DMS53 (cell line): Measurements from ENCODE around the gene WWOX.

Experiments used
- DNase-seq: peaks from one replicate; lab custom pipeline; 2025; lab: John Stamatoyannopoulos, UW

Gene WWOX

DNA sequence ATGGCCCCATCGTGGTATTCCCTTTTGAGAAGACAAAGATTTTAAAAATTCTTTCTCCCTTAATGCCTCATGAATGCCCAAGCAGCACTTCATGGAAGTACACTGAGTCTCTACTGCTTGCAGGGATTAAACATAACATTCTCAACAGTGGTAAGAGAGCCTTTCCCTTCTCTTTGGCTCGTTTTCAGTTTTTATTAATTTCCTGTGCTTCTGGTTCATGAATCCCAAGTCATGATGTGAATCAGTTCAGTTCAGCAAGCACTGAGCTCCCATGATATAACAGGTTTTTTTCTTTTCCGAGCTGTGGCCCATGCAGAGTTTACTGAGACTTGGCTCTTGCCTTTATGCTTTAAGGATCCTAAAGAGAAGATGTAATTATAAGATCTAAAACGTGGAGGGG lies 175.3 kb downstream of the WWOX start:
- DNase-seq: no peak

- no peak for DNase-seq
Observed at GRCh38 chr16:78275420-78275819, 176.0 kb downstream of the WWOX start.

GRCh38 chr16:78277321-78278055 lies 178.0 kb downstream of the WWOX start:
- no peak for DNase-seq

DNA sequence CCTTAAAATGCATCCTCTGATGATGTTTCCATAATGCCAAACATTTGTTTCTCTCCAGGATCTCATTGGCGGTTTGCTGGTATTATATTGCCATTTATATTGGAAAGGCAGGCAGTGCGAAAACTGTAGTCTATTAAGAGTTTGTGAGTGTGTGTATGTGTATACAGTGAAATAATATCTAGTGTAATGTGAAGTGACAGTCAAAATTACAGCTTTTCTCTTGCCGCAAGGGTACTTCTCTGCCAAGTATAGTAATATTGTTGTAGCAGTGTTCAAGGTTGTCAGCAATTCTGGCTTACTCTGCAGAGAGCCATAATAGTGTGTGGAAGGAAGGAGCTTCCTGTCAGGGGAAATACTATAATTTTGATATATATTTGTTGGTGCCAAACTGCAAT lies 178.6 kb downstream of the WWOX start:
- no peak for DNase-seq

DNA sequence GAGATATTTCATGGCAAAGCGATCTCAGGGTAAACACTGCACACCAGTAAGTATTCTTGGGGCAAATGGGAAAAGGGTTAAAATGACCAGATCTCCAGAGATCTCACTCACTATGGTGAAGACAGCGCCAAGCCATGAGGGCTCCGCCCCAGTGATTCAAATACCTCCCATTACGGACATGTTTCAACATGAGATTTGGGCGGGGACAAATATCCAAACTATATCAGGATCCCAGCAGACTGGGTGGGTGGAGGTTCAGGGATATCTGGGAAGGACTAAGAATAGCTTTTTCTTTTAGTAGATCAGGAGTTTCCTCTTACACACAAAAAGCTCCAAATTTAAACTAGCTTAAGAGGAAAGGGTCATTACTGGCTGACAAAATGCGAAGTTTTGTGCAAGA lies 181.7 kb downstream of the WWOX start:
- no peak for DNase-seq

DNA sequence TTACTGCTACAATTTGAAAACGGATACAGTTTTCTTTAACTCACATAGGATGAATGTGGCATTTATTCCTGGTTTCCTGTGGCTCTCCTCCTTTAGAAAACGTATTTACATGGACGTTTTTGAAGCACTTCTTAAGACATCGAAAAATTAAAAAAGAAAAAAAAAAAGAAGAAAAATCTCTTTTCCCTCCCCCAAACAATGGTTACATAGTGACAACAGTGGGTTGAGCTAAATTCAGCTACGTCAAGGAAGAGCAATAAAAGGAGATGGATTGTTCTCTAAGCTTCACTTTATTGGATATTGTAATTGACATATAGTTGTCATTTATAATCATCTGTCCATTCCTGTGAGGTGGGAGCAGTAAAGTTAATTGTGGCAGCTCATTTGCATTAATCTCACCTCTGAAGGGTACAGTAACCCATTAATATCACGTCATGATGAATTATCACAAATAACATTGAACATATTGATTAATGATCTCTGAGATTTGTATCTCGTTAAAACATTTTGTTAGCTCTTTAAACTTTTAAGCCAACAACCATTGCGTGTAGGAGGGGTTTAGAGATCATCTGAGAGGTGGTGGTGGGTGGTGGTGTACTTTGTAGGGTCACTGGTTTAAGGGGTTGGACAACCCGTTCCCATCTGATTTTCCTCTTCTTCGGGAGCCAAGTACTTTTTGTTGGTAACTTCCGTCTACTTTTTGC lies 184.2 kb downstream of the WWOX start:
- no peak for DNase-seq

DNA sequence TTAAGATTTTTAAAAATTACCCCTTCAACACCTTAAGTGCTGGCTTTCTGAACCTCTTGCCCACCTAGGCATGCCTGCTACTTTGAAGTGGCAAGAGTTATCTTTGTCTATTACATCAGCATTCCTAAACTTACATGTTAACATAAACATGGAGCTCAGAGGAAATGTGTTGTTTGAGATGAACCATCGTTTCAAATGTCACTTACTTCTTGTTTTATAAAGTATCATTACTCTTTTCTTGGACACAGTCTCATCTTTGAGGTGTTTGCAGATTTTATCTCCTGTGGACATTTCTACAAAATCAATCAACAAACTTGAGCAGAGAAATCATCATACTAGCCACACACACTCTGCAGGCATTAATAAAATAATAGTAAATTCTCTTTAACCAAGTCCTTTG lies 184.9 kb downstream of the WWOX start:
- no peak for DNase-seq

DNA sequence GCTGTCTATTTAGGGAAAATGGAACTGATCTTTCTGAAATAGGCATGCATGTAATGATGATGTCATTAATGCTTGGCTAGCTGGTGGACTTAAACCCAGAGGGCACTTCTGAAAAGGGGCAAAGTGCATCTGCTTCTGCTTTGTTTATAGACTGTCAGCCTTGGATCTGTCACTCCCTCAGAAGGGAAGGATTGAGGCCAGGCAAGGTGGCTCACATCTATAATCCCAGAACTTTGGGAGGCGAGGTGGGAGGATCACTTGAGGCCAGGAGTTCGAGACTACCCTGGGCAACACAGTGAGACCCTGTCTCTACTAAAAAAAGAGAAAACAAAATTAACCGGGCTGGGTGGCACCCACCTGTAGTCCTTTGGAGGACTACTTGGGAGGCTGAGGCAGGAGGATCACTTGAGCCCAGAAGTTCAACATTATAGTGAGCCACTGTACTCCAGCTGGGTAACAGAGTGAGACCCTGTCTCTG lies 185.5 kb downstream of the WWOX start:
- peak; percentile 67 for DNase-seq

GRCh38 chr16:78285437-78285922 lies 186.0 kb downstream of the WWOX start:
- no peak for DNase-seq

GRCh38 chr16:78286065-78286464 lies 186.6 kb downstream of the WWOX start:
- DNase-seq: no peak

DNA sequence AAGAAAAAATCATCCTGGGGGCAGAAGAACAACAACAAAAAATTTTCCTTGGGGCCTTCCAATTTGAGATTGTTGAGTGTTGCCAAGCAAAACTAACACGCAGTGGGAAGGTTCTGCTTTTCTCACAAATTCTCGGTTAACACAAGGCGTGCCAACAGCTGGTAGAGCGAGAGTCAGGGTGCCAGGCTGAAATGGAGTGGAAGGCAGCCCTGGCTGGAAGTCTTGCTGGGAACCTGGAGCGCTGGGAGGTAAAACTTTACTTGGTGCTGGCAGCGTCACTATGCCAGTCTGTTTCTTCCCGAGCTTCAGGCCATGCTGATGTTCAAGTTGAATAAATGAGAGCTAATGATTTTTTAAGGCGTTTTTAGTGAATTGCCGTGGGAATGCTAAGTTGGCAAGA lies 189.4 kb downstream of the WWOX start:
- peak; percentile 3 for DNase-seq

GRCh38 chr16:78289373-78289772 lies 189.9 kb downstream of the WWOX start:
- peak; percentile 29 for DNase-seq

- DNase-seq: peak; percentile 76
Observed at GRCh38 chr16:78289844-78290277, 190.4 kb downstream of the WWOX start.

DNA sequence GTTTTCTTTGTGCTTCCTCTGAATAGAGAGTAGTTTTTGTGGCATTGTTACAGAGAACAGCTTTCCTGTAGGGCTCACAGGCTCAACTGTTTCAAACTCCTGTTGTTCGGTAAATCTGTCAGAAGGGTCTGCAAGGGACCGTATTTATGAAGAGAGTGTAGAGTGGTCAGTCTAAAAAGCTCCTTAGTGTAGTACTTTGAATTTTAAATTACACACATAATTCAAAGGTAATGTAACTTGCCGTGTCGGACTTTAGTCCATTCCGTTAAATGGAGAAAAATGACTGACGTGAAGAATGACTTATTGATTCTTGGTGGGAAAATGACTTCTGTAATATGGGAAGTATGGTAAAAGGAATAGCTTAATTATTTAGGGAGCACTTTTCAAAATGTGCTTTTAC lies 190.9 kb downstream of the WWOX start:
- peak; percentile 61 for DNase-seq

DNA sequence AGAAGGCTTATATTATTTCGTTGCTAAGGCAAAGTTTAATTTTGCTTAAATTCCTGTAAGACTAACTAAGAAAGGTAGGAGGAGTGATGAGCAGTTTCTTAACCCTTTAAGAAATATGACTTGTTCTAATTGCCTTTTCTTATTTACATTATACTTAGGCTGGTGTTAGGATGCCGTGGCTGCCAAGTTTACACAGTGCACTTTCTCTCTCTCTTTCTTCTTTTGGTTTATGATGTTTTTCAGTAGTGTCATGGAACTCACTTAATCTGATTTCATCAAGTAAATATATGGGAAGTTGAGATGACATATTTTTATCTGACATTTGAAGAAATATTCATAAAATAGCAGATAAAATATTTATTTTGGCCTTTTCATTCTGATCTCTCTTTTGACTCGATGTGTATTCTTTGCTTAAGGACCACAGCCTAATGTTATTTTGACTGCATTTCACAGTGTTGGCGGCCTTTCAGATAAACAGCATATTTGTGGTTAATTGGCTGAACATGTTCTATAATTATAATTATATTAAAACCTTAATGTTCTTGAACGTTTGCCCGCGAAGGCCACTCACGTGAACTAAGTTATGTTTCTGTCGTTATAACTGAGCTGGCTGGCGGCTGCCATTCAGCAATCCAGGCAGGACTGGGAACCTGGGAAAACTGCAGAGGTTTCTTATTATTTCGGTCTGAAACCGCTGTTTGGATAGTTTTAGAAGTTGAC lies 191.6 kb downstream of the WWOX start:
- DNase-seq: peak; percentile 45

DNA sequence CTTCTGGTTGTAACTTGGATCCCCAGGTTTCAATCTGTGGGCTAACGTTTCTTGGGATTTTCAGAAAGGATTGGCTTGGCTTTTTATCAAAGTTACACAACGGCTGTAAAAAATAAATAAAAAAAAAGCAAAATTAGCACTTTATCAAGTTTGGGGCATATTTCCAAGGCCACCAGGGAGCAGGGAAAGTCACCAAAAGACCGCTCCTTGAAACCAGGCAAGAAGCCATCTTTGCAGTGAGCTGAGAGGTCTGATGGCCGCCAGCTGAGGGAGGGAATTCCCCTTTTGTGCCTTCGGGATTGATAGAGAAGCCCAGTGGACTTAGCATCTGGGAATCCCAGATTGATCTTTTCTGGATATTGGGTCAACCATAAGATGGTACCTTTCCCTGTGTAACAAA lies 192.2 kb downstream of the WWOX start:
- DNase-seq: peak; percentile 49

DNA sequence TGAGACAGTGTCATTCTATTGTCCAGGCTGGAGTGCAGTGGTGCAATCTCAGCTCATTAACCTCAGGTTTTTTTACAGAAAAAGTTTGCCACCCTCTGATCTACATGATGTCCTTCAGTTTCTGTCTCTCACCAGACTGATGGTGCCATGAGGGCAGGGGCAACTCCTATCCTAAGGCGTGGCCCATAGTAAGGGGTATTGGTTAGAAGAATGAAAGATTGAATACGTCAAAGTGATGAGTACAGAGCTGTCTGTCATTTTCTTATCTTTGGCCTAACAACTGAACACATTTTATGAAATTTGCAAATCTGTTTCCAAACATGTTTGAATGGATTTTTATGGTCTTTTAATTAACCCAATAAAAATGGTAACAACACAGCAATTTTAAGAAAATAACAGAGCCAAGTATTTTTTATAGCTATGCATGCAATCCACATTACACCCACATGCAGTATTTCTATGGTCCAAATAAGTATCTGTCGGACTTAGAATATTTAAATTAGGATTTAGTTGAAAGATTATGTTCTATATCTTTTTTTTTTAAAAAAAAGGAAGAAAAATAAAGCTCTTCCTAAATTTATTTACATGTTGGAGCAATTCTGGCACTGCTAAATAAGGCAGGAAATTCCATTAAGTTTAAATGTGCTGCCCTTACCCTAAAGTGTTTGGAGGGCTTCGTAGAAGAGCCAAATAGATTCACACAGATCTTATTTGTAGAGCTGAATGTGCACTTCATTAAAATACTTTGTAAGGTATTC lies 192.8 kb downstream of the WWOX start:
- DNase-seq: peak; percentile 30

DNA sequence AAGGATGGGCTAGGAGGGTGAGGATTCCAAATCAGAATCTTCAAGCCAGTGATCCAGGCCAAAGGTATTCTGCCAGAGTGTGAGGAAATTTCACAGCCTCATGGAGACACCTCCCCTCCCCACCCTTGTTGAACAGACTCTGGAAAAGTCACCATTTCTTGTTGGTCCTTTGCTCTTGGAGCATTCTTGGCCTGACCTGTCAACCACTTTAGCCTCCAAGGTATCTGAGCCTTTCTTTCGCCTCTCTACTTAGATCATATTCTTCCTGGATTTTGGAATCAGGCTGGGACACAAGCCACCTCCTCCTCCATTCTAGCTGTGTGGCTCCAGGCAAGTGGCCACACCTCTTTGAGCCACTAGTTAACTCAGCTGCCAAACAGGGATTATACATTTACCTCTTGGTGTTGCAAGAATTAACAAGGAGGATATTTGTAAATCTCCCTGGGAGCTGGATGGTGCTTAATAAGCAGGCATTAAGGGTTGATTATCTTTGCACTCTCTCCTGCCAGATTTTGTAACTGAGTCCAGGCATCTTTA lies 193.5 kb downstream of the WWOX start:
- peak; percentile 57 for DNase-seq

- DNase-seq: peak; percentile 24
Observed at GRCh38 chr16:78294538-78295225, 195.2 kb downstream of the WWOX start.

DNA sequence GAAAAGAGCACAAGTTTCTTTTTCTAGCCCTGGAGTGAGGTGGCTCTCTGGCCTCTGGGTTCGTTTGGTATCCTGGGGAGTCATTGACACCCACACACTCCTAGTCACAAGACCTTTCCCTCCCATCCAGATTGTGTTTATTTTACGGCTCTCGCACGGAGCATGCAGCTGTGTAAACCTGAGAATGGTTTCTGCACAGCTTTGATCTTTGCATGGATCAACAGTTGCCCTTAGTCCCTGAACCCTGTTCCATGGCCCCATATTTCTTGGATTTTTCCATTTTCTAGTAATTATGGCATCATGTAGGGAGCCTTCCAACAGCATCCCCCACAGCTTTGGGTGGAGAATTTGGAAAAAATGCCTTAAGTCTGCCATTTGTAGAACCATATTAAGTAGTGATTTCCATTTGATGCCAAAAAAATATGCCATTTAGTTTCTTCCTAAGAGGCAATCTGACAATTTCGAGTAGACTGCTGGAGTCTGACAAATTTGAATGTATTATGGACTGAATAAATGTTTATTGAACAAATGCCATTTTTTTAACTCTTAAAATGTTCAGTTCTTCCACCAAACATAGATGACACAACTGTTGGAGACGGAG lies 197.7 kb downstream of the WWOX start:
- peak; percentile 96 for DNase-seq

GRCh38 chr16:78298986-78299385 lies 199.5 kb downstream of the WWOX start:
- DNase-seq: no peak
